Stimulated activated naive CD8-positive, alpha-beta T cell treated with anti-CD3 and anti-CD28 coated beads, Interleukin-15, amount 100 ng/mL, for 72 hours (primary cell): ENCODE measurements around the gene CDHR1.

Source experiments
- ATAC-seq: fragments of 150-1000 bp; cut with Tn5 transposase; 2 replicates; pipeline ENCODE4 v1.10.0; 2021; ENCODE audit warnings: mild to moderate bottlenecking, moderate library complexity
- DNase-seq, 2 donors: peaks; one replicate each; pipeline ENCODE4 v3.0.0; 2021 to 2022
- H3K27ac Mint-ChIP-seq, 2 donors: one replicate each; pipeline ENCODE4 v1.8.0; 2022; ENCODE audit warnings: mild to moderate bottlenecking in 2 of 2, mixed read lengths in 2 of 2, moderate library complexity in 2 of 2
- H3K27me3 Mint-ChIP-seq: one replicate; pipeline ENCODE4 v1.8.0; 2022; ENCODE audit warnings: mixed read lengths
- H3K4me1 Mint-ChIP-seq: one replicate; pipeline ENCODE4 v1.8.0; 2022; ENCODE audit warnings: mild to moderate bottlenecking, mixed read lengths
- H3K4me3 Mint-ChIP-seq, 2 donors: one replicate each; pipeline ENCODE4 v1.8.0; 2022; ENCODE audit warnings: mild to moderate bottlenecking in 2 of 2, mixed read lengths in 2 of 2, moderate library complexity in 1 of 2
- H3K9me3 Mint-ChIP-seq, 2 donors: one replicate each; pipeline ENCODE4 v1.8.0; 2022; ENCODE audit warnings: mixed read lengths in 2 of 2

CDHR1 gene

GRCh38 chr10:84204122-84204521 is 9.8 kb downstream of the CDHR1 start:
- Mint-ChIP-seq H3K4me1 (no peaks in the 10 kb centered on the region), H3K9me3 (no peaks in the 10 kb centered on the region), H3K27me3 (no peaks in the 10 kb centered on the region), H3K27ac (no peak overlapping the region), H3K4me3 (no peak overlapping the region)
- ATAC-seq (peak; percentile 46), DNase-seq (no peak)

DNA sequence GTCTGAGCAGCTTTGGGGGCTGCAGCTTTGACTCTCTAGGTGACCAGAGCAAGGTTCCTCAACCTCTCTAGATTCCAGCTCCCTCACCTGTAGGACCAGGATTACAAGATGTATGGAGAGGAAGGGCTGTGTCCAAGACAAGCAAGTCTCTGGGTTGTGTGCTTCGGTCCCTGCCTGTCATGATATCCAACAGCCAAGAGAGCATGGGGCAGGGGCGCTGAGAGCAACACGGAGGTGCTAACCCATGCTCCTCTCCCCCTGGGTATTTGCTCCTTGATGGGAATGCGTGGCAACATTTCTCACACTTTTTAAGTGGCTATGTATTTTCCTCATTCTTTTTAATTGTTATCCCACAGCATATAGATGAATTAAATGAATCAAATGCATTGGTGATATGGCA is 10.3 kb downstream of the CDHR1 start:
- H3K4me3 Mint-ChIP-seq = no peak overlapping the region
- no peaks in the 10 kb centered on the region for H3K4me1 Mint-ChIP-seq
- H3K9me3 Mint-ChIP-seq = no peaks in the 10 kb centered on the region
- no peak for DNase-seq
- H3K27me3 Mint-ChIP-seq = no peaks in the 10 kb centered on the region
- no peak for ATAC-seq
- no peak overlapping the region for H3K27ac Mint-ChIP-seq

DNA sequence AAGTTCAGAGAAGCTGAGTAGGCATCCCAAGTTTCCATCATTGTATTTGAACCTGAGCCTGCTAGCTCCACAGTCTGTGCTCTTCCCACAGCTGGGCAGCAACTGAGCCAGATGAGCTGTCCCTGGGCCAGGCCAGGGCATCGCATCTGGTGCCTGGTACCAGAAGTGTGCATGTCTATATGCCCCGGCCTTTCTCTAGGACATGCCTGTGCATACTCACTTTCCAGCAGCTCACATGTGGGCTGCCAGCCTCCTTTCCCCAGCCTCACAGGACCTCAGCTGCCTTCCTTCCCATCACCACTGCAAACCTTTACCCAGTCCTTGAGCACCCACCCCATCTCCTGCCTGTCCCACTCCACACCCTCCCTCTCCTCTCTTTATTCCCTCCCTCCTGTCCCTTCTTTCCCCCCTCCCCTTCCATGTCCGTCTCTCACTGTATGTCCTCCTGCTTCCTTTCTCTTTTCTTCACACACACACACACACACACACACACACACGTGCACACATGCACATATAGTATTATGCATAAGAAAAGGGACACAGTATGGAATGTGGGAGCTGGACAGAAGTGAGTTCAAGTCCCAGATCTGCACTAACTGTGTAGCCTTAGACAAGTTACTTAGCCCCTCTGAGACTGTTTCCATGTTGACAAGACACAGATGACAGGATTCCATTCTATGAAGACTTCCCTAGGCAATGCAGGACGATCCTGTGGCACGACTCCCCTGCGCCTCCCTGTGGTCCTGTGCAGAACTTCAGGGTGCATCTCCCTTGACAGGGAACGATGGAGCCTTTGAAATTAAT is 10.9 kb downstream of the CDHR1 start:
- no peak overlapping the region for H3K27ac Mint-ChIP-seq
- DNase-seq = peak; percentile 53 to 60
- H3K4me3 Mint-ChIP-seq = no peak overlapping the region
- ATAC-seq = peak; percentile 68
- H3K9me3 Mint-ChIP-seq = no peaks in the 10 kb centered on the region
- no peaks in the 10 kb centered on the region for H3K4me1 Mint-ChIP-seq
- H3K27me3 Mint-ChIP-seq = no peaks in the 10 kb centered on the region

DNA sequence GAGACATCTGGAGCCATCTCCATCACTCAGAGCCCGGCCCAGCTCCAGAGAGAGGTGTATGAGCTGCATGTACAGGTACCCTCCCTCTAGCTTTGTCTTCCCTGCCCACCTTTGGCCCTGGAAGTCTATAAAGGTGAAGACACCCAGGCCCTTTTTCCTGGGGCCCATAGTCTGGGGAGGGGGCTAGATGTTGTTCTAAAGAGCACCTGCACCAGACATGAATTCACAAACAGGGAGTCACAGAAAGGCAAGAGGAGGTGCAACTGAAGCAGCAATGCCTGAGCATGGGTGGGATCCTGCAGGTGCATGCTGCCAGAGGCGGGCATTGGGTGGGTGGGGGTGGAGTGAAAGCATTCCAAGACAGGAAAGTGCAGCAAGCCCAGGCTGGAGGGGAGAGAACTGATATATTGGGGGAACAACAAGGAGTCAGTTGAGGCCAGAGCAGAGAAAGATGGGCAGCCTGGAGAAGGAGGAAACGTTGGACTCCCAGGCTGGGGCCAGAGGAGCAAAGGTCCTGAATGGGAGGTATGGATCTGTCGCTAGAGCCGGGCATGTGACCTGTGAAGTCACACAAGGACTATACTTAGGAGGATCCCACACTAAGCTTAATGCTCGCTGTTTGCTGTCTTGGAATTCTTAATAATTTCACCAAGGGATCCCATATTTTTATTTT is 11.7 kb downstream of the CDHR1 start:
- no peaks in the 10 kb centered on the region for H3K9me3 Mint-ChIP-seq
- no peaks in the 10 kb centered on the region for H3K27me3 Mint-ChIP-seq
- H3K4me1 Mint-ChIP-seq = no peaks in the 10 kb centered on the region
- H3K4me3 Mint-ChIP-seq = no peak overlapping the region
- no peak for ATAC-seq
- no peak overlapping the region for H3K27ac Mint-ChIP-seq
- no peak for DNase-seq

- H3K9me3 Mint-ChIP-seq = no peaks in the 10 kb centered on the region
- no peak overlapping the region for H3K27ac Mint-ChIP-seq
- no peaks in the 10 kb centered on the region for H3K27me3 Mint-ChIP-seq
- DNase-seq (no peak), ATAC-seq (no peak)
- H3K4me1 Mint-ChIP-seq = no peaks in the 10 kb centered on the region
- H3K4me3 Mint-ChIP-seq = no peak overlapping the region
Observed at GRCh38 chr10:84208023-84208422, 13.7 kb downstream of the CDHR1 start.

GRCh38 chr10:84211566-84211965 is 17.2 kb downstream of the CDHR1 start:
- DNase-seq (no peak), ATAC-seq (no peak)
- Mint-ChIP-seq H3K27ac (no peak overlapping the region), H3K4me3 (no peak overlapping the region), H3K4me1 (no peaks in the 10 kb centered on the region), H3K9me3 (no peaks in the 10 kb centered on the region), H3K27me3 (no peaks in the 10 kb centered on the region)

DNA sequence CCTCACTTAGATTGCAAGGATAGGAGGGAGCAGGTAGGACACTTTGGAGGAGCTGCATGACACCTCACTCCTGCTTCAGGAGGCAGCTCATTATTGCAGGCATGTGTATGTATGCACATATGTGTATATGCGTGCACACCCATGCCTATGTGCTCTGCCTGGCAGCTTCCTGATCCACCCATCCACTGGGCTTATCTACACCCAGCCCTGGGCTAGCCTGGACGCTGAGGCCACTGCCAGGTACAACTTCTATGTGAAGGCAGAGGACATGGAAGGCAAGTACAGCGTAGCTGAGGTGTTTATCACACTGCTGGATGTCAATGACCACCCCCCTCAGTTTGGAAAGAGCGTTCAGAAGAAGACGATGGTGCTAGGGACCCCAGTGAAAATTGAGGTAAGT is 17.7 kb downstream of the CDHR1 start:
- no peaks in the 10 kb centered on the region for H3K4me1 Mint-ChIP-seq
- H3K27ac Mint-ChIP-seq = no peak overlapping the region
- H3K4me3 Mint-ChIP-seq = no peak overlapping the region
- ATAC-seq = no peak
- H3K9me3 Mint-ChIP-seq = no peaks in the 10 kb centered on the region
- DNase-seq = no peak
- no peaks in the 10 kb centered on the region for H3K27me3 Mint-ChIP-seq

GRCh38 chr10:84213076-84213475 is 18.7 kb downstream of the CDHR1 start:
- ATAC-seq (no peak), DNase-seq (no peak)
- Mint-ChIP-seq H3K27ac (no peak overlapping the region), H3K9me3 (no peaks in the 10 kb centered on the region), H3K4me3 (no peak overlapping the region), H3K27me3 (no peaks in the 10 kb centered on the region), H3K4me1 (no peaks in the 10 kb centered on the region)

GRCh38 chr10:84214046-84214572 is 19.8 kb downstream of the CDHR1 start:
- DNase-seq (no peak), ATAC-seq (no peak)
- Mint-ChIP-seq H3K4me1 (no peaks in the 10 kb centered on the region), H3K9me3 (peaks cover under 1 to 2% of the 10 kb centered on the region in 2 donors), H3K4me3 (peak overlapping the region in 1 of 2 donors; percentile 50), H3K27ac (peak overlapping the region; percentile 43 to 69), H3K27me3 (no peaks in the 10 kb centered on the region)

- peak; percentile 71 for ATAC-seq
- H3K27ac Mint-ChIP-seq = no peak overlapping the region
- no peak overlapping the region for H3K4me3 Mint-ChIP-seq
Observed at GRCh38 chr10:84214612-84215235, 20.4 kb downstream of the CDHR1 start.

DNA sequence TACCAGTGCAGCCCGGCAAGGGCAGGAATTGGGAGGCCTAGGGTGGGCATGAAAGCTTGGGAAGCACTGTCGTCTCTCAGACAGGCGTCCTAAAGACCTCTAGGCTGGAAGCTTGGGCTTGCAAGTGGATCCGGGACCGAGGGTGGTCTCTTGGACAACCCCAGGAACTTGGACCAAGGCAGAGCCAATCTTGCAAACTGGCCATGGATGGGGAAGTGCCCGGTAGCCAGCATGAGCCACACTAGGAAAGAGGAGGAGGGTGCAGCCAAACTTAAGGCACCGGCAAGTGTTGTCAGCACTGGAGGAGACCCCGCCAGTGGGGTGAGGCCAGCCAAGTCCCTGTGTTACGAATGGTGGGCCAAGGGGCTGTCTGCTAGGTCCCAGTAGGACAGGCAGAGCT is 22.5 kb downstream of the CDHR1 start:
- no peak overlapping the region for H3K4me3 Mint-ChIP-seq
- no peaks in the 10 kb centered on the region for H3K4me1 Mint-ChIP-seq
- peaks cover 6 to 17% of the 10 kb centered on the region in 2 donors for H3K9me3 Mint-ChIP-seq
- DNase-seq (peak in 1 of 2 donors; percentile 2), ATAC-seq (no peak)
- no peak overlapping the region for H3K27ac Mint-ChIP-seq
- peaks cover 10% of the 10 kb centered on the region for H3K27me3 Mint-ChIP-seq

More at GRCh38 chr10:84214612-84215235, 20.4 kb downstream of the CDHR1 start:
- DNase-seq = peak; percentile 36 to 46
- Mint-ChIP-seq H3K27me3 (no peaks in the 10 kb centered on the region), H3K4me1 (no peaks in the 10 kb centered on the region), H3K9me3 (peaks cover 6 to 8% of the 10 kb centered on the region in 2 donors)

- Mint-ChIP-seq H3K27ac (no peak overlapping the region), H3K4me1 (no peaks in the 10 kb centered on the region), H3K9me3 (peaks cover 6 to 17% of the 10 kb centered on the region in 2 donors), H3K4me3 (no peak overlapping the region), H3K27me3 (peaks cover 17% of the 10 kb centered on the region)
- DNase-seq (no peak), ATAC-seq (no peak)
Observed at GRCh38 chr10:84217746-84218145, 23.4 kb downstream of the CDHR1 start.

GRCh38 chr10:84221916-84222315 is 27.6 kb downstream of the CDHR1 start:
- no peak overlapping the region for H3K4me3 Mint-ChIP-seq
- no peak overlapping the region for H3K27ac Mint-ChIP-seq
- H3K4me1 Mint-ChIP-seq = no peaks in the 10 kb centered on the region
- peaks cover 6 to 17% of the 10 kb centered on the region in 2 donors for H3K9me3 Mint-ChIP-seq
- ATAC-seq = no peak
- no peak for DNase-seq
- peaks cover 42% of the 10 kb centered on the region for H3K27me3 Mint-ChIP-seq

GRCh38 chr10:84224411-84225028 is 30.2 kb downstream of the CDHR1 start:
- peaks cover 68% of the 10 kb centered on the region for H3K27me3 Mint-ChIP-seq
- no peak for ATAC-seq
- no peaks in the 10 kb centered on the region for H3K4me1 Mint-ChIP-seq
- no peak overlapping the region for H3K27ac Mint-ChIP-seq
- H3K4me3 Mint-ChIP-seq = no peak overlapping the region
- DNase-seq = no peak
- peaks cover 2 to 11% of the 10 kb centered on the region in 2 donors for H3K9me3 Mint-ChIP-seq

DNA sequence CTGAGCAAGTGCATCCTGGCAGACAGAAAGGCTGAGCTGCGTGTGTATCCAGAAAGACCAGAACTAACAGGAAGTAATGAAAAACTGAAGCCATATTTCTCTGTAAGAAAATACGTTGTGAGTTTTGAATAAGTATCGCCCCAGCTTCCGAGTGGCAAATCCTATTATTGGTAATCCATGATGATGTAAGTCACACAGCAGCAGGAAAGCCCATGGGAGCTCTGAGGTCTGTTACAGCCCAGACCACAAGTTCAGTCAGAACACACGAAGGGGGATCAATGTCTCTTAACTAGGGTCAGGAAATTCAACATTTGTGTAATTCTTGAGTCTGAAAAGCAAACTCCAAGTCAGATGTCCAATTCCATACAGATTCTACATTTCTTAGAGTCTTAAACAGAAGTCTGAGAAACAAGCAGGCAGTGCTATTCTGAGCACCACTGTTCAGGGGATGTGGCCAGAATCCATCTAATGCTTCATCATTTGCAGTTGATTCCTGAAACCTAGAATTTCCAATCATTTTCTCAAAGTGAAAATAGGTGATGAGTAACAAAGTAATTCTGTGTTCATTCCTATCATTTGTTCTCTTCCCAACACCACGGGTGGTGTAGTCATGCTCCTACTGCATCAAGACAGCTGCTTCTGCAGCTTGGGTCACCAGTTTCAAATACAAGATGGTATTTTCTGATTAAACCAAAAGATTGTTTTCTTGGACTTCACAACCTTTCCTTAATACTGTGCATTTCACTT is 31.3 kb downstream of the CDHR1 start, which contains the start of gene LRIT2:
TSS of gene LRIT2 (minus strand) at position 118 of the 747 bp plus-strand sequence. CDS start at position 94, 24 bp downstream.
- Mint-ChIP-seq H3K27me3 (peaks cover 69% of the 10 kb centered on the region), H3K4me1 (no peaks in the 10 kb centered on the region), H3K27ac (no peak within 1 kb of the TSS), H3K9me3 (peaks cover 0 to 4% of the 10 kb centered on the region in 2 donors), H3K4me3 (no peak within 1 kb of the TSS)
- ATAC-seq (no peak), DNase-seq (no peak)
